ENCODE measurements around the gene PKN1. TPM values are rescaled to one million over a fixed set of nuclear protein-coding genes. Genes with fewer than 3 reads are reported as not detected.
A peak's percentile ranks its signal among the peaks of the same experiment; 100 is the strongest.

Gene PKN1
- total RNA-seq, 1 donor, result 127 TPM

DNA sequence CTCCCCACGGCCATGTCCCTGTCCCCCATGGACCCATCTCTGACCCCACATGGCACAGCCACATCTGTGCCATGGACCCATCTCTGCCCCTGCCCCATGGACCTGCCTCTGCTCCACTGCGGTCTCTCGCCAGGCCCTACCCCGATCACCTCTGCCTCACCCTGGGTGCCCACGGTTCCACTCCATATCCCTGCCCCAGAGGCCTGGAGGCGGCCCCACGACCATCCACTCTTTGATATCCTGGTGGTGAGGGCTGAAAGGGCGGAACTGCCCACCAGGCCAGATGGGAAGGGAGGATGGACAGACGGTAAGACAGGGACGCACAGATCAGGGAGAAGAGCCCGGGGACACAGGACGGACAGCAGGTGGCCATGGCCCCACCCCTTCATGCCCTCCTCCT is 41.7 kb downstream of the PKN1 start:
- H3K4me3 ChIP-seq (ENCODE audit: low read depth, low read length), result peak overlapping the region; percentile 54
- TF ChIP-seq, protein P1, sequence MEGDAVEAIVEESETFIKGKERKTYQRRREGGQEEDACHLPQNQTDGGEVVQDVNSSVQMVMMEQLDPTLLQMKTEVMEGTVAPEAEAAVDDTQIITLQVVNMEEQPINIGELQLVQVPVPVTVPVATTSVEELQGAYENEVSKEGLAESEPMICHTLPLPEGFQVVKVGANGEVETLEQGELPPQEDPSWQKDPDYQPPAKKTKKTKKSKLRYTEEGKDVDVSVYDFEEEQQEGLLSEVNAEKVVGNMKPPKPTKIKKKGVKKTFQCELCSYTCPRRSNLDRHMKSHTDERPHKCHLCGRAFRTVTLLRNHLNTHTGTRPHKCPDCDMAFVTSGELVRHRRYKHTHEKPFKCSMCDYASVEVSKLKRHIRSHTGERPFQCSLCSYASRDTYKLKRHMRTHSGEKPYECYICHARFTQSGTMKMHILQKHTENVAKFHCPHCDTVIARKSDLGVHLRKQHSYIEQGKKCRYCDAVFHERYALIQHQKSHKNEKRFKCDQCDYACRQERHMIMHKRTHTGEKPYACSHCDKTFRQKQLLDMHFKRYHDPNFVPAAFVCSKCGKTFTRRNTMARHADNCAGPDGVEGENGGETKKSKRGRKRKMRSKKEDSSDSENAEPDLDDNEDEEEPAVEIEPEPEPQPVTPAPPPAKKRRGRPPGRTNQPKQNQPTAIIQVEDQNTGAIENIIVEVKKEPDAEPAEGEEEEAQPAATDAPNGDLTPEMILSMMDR (IDR thresholded peaks at IDR 0.05; ENCODE audit: insufficient read depth, low read depth, low read length), result no peak
- no peak for DNase-seq (ENCODE audit: low read depth)

DNA sequence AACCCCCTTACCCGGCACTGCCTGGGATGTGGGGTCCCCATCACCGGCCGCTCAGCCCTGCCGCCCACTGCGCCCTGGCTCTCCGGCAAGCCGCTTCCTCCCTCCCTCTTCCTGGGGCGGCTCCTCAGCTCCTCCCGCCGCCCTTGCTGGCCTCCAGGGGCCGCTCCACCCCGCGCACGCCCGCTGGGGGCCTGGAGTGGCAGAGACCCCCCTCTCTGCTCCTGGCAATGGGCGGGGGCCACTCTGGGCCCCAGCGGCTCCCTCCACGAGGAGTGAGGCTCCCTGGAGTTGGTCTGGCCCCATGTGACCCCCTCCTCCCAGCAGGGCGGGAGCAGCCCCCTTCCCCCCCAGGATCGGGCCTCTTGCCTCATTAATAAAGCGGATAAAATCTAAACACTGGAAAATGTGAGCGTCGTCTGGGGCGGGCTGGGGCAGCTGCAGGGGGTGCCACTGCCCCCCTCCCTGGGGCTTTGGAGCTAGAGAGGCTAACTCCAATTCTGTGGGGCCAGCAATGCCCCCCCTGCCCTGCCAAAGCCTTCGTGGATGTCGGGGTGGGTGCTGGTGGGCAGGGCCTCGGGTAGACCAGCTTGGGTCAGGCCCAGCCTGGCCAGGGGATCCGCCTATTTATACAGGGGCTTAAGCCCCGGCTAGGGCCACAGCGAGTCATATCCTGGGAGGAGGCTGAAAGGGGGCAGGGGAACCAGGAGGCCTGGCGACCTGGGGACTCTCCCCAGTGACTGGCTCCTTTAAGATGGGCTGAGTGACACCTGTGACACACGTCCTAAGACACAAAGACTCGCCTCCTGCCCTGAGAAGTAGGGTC is 42.4 kb downstream of the PKN1 start, which contains the start of gene PTGER1:
Gene PTGER1 (minus strand): TSS at position 104 of the 823 bp plus-strand sequence. CDS start 1,034 bp downstream, outside the sequence.
- H3K4me3 ChIP-seq (ENCODE audit: low read depth, low read length), result peak within 1 kb of the TSS; percentile 54
- TF ChIP-seq, protein P1 (IDR thresholded peaks at IDR 0.05; ENCODE audit: insufficient read depth, low read depth, low read length), result peak; percentile 55
- DNase-seq (ENCODE audit: low read depth), result peak; percentile 68

DNA sequence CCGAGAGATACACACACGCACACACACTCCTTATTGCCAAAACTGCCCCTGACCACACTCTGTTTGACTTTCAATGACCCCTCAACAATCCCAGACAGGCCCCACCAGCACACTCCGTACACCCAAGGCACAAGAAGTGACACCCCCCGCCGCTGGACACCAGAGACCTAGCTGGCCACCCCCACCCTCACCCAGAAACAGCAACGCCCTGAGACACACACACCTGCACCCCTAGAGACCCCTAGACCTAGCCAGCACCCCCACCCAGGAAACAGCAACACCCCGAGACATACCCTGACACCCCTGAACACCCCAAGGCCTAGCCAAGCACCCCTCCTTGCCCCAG is 43.2 kb downstream of the PKN1 start:
- TF ChIP-seq, protein P1 (IDR thresholded peaks at IDR 0.05; ENCODE audit: insufficient read depth, low read depth, low read length), result no peak

DNA sequence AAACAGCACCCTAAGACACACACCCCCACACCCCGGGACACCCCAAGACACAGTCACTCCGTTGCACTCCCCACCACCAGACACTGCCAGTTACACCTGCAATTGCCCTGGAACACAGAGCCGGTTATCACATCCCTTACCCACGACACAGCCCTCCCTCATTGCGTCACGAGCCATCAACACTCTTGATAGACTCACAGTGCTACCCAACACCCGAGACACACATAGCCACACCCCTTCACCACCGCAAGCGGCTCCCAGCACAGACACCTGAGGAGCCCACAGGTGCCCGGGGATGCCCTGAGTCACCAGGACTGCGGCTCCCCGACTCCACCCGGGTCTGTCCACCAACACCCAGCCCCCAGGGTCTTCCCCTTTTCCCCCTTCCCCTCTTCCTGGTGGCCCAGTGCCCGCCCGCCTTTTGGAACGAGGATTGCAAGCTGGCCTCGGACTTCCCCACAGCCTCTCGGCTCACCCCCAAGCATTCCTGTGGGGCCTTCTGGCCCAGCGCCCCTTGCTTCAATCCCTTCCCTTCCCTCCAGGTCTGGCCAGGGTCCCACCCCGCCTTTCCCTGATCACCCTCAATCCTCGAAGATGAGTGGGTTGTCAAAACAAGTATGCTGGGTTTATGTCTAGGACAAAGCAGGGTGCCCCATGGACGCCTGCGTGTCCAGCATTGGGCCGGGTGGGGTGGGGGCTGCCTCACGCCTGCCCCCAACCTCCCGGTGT is 43.7 kb downstream of the PKN1 start:
- H3K4me3 ChIP-seq (ENCODE audit: low read depth, low read length), result no peak overlapping the region
- DNase-seq (ENCODE audit: low read depth), result peak; percentile 88
- TF ChIP-seq, protein P1 (IDR thresholded peaks at IDR 0.05; ENCODE audit: insufficient read depth, low read depth, low read length), result no peak

More for the DNA sequence above, 43.2 kb downstream of the PKN1 start:
- no peak overlapping the region for H3K4me3 ChIP-seq (ENCODE audit: low read depth, low read length)
- no peak for DNase-seq (ENCODE audit: low read depth)

DNA sequence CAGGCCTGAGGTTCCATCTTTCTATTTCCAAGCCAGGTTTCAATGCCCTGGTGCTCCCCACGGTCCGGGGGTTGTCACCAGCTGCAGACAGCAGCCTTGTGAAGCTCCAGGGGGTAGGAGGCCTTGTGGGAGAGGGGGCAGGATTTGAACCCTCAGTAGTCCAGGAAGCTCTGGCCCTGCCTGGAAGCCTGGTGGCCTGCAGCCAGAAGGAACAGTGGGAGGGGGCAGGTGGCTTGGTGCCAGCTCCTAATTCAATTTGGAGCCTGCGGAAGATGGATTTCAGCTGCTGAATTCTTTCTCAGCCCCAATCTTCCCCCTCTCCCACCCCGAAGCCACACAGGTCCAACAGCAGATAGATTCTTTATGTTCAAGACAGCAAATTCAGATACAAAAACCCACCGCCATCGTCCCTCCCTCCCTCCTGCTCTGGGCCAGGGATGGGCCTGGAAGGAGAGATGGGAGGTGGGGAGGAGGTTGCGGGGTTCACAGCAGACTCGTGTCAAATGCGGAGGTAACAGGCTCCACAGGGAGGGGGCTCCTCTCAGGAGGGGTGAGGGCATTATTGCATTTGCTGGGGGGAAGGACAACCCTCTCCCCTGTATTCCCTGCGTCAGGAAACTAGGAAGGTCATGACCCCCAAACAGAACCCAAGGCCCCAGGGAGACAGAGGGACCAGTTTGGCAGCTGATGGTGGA is 44.5 kb downstream of the PKN1 start:
- TF ChIP-seq, protein P1 (IDR thresholded peaks at IDR 0.05; ENCODE audit: insufficient read depth, low read depth, low read length), result no peak
- no peak overlapping the region for H3K4me3 ChIP-seq (ENCODE audit: low read depth, low read length)
- no peak for DNase-seq (ENCODE audit: low read depth)

DNA sequence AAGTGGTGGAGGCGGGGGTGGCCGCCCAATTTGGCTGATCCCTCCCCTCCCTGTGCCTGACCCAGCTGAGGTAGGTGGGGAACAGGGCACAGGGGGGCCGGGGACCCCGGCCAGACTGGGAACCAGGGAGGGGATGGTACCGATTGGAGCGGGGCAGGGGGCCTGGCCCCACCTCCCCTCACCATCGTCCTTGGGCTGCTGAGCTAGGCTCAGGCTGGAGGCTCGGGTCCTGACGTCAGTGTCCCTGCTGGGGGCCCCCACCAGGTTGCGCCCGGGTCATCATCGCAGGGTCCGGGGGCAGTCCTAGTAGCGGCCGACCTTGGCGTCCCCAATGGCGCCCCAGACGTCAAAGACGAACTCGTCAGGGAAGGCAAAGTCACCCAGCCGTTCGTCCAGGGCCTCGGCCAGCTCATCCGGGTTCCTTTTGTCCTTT is 45.0 kb downstream of the PKN1 start:
- TF ChIP-seq, protein P1 (IDR thresholded peaks at IDR 0.05; ENCODE audit: insufficient read depth, low read depth, low read length), result no peak
- no peak overlapping the region for H3K4me3 ChIP-seq (ENCODE audit: low read depth, low read length)
- no peak for DNase-seq (ENCODE audit: low read depth)
